Mucosa of stomach (tissue), 1 donor: ENCODE data around the gene CMIP.

Source experiments
- H3K27me3 ChIP-seq: one replicate; pipeline ENCODE4 v1.7.0; 2013; ENCODE audit warnings: mild to moderate bottlenecking, low read length; ENCODE audit not compliant: control insufficient read depth, insufficient read depth
- H3K36me3 ChIP-seq: one replicate; pipeline ENCODE4 v1.7.0; 2013; ENCODE audit warnings: low read length; ENCODE audit not compliant: control insufficient read depth, insufficient read depth
- H3K4me1 ChIP-seq: one replicate; pipeline ENCODE4 v1.7.0; 2013; ENCODE audit warnings: mild to moderate bottlenecking, low read length; ENCODE audit not compliant: control insufficient read depth, insufficient read depth
- H3K4me3 ChIP-seq: one replicate; pipeline ENCODE4 v1.7.0; 2013; ENCODE audit warnings: low read length
- H3K9ac ChIP-seq: one replicate; pipeline ENCODE4 v1.7.0; 2013; ENCODE audit warnings: mild to moderate bottlenecking, low read length, moderate library complexity
- H3K9me3 ChIP-seq: one replicate; pipeline ENCODE4 v1.7.0; 2013; ENCODE audit warnings: mild to moderate bottlenecking, low read length, moderate library complexity; ENCODE audit not compliant: control insufficient read depth
- donor health status: Pancreatic carcinoma.

Gene CMIP

GRCh38 chr16:81752876-81753227 lies 308.2 kb downstream of the CMIP start:
- Histone ChIP-seq H3K9ac (no peak overlapping the region), H3K27me3 (no peaks in the 10 kb centered on the region)

GRCh38 chr16:81754858-81755257 lies 310.2 kb downstream of the CMIP start:
- no peak overlapping the region for H3K4me3 ChIP-seq
- H3K9ac ChIP-seq = no peak overlapping the region
- no peaks in the 10 kb centered on the region for H3K36me3 ChIP-seq
- no peaks in the 10 kb centered on the region for H3K9me3 ChIP-seq
- peaks cover 21% of the 10 kb centered on the region for H3K4me1 ChIP-seq
- H3K27me3 ChIP-seq = no peaks in the 10 kb centered on the region

More at GRCh38 chr16:81752876-81753227, 308.2 kb downstream of the CMIP start:
- Histone ChIP-seq H3K36me3 (no peaks in the 10 kb centered on the region), H3K9me3 (no peaks in the 10 kb centered on the region), H3K4me1 (peaks cover 14% of the 10 kb centered on the region), H3K4me3 (no peak overlapping the region)

GRCh38 chr16:81755915-81756614 lies 311.5 kb downstream of the CMIP start:
- H3K36me3 ChIP-seq = no peaks in the 10 kb centered on the region
- no peaks in the 10 kb centered on the region for H3K9me3 ChIP-seq
- no peak overlapping the region for H3K4me3 ChIP-seq
- no peak overlapping the region for H3K9ac ChIP-seq
- H3K4me1 ChIP-seq = peaks cover 21% of the 10 kb centered on the region
- H3K27me3 ChIP-seq = no peaks in the 10 kb centered on the region

- H3K27me3 ChIP-seq = no peaks in the 10 kb centered on the region
- H3K4me3 ChIP-seq = no peak overlapping the region
- no peaks in the 10 kb centered on the region for H3K36me3 ChIP-seq
- H3K9ac ChIP-seq = no peak overlapping the region
- H3K9me3 ChIP-seq = no peaks in the 10 kb centered on the region
- peaks cover 21% of the 10 kb centered on the region for H3K4me1 ChIP-seq
Measured at GRCh38 chr16:81756615-81757356, 312.2 kb downstream of the CMIP start.

GRCh38 chr16:81758376-81758775 lies 313.8 kb downstream of the CMIP start:
- no peak overlapping the region for H3K4me3 ChIP-seq
- H3K9me3 ChIP-seq = no peaks in the 10 kb centered on the region
- H3K9ac ChIP-seq = no peak overlapping the region
- no peaks in the 10 kb centered on the region for H3K27me3 ChIP-seq
- H3K4me1 ChIP-seq = peaks cover 16% of the 10 kb centered on the region
- no peaks in the 10 kb centered on the region for H3K36me3 ChIP-seq
